ENCODE data around the gene PPM1H.

GRCh38 chr12:62654326-62655241 is 280.4 kb downstream of the PPM1H start:
- no peak for TF ChIP-seq ZBTB7A (IDR thresholded peaks at IDR 0.05; ENCODE audit: low read depth)
- no peak for TF ChIP-seq TAF1 (IDR thresholded peaks at IDR 0.05; ENCODE audit: low read depth)
- TF ChIP-seq, protein P1, sequence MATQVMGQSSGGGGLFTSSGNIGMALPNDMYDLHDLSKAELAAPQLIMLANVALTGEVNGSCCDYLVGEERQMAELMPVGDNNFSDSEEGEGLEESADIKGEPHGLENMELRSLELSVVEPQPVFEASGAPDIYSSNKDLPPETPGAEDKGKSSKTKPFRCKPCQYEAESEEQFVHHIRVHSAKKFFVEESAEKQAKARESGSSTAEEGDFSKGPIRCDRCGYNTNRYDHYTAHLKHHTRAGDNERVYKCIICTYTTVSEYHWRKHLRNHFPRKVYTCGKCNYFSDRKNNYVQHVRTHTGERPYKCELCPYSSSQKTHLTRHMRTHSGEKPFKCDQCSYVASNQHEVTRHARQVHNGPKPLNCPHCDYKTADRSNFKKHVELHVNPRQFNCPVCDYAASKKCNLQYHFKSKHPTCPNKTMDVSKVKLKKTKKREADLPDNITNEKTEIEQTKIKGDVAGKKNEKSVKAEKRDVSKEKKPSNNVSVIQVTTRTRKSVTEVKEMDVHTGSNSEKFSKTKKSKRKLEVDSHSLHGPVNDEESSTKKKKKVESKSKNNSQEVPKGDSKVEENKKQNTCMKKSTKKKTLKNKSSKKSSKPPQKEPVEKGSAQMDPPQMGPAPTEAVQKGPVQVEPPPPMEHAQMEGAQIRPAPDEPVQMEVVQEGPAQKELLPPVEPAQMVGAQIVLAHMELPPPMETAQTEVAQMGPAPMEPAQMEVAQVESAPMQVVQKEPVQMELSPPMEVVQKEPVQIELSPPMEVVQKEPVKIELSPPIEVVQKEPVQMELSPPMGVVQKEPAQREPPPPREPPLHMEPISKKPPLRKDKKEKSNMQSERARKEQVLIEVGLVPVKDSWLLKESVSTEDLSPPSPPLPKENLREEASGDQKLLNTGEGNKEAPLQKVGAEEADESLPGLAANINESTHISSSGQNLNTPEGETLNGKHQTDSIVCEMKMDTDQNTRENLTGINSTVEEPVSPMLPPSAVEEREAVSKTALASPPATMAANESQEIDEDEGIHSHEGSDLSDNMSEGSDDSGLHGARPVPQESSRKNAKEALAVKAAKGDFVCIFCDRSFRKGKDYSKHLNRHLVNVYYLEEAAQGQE (IDR thresholded peaks at IDR 0.05; ENCODE audit: low read depth) = no peak
- TF ChIP-seq EP300 (IDR thresholded peaks at IDR 0.05; ENCODE audit: borderline replicate concordance) = no peak
- TF ChIP-seq YY1 (IDR thresholded peaks at IDR 0.05; ENCODE audit: low read depth) = no peak
- no peak for TF ChIP-seq CEBPB (IDR thresholded peaks at IDR 0.05)

All from Ishikawa (cell line).